ENCODE results near the gene ZNF275.

ZNF275 gene

GRCh38 chrX:153396320-153397195 lies 62.6 kb downstream of the ZNF275 start:
- Histone ChIP-seq H3K27ac (ENCODE audit: low read depth, low read length) (no peak overlapping the region), H3K9me3 (ENCODE audit: control insufficient read depth, insufficient read depth, low read length) (no peaks in the 10 kb centered on the region), H3K79me2 (ENCODE audit: control insufficient read depth, low read length) (no peaks in the 10 kb centered on the region), H3K9me2 (replicated peaks; ENCODE audit: control insufficient read depth, low read length) (no peaks in the 10 kb centered on the region), H3K36me3 (ENCODE audit: control insufficient read depth, low read length) (no peaks in the 10 kb centered on the region), H3F3A (ENCODE audit: control insufficient read depth, insufficient read depth) (no peaks in the 10 kb centered on the region), H4K20me1 (ENCODE audit: control insufficient read depth, insufficient read depth, low read depth, low read length) (no peaks in the 10 kb centered on the region), H3K4me3 (ENCODE audit: low read length) (no peak overlapping the region), H3K4me1 (ENCODE audit: control insufficient read depth, low read length) (no peaks in the 10 kb centered on the region), H3K27me3 (ENCODE audit: control insufficient read depth, low read length) (no peaks in the 10 kb centered on the region), H3K4me2 (ENCODE audit: low read length) (no peak overlapping the region)
- TF ChIP-seq EZH2phosphoT487 (IDR thresholded peaks at IDR 0.05; ENCODE audit: borderline replicate concordance, low read length) (no peak), CTCF (IDR thresholded peaks at IDR 0.05; ENCODE audit: low read depth, low read length, poor library complexity, severe bottlenecking) (no peak)

- no peak for TF ChIP-seq CTCF (IDR thresholded peaks at IDR 0.05; ENCODE audit: low read depth, low read length, poor library complexity, severe bottlenecking)
- Histone ChIP-seq H3F3A (ENCODE audit: control insufficient read depth, insufficient read depth) (no peaks in the 10 kb centered on the region), H3K36me3 (ENCODE audit: control insufficient read depth, low read length) (no peaks in the 10 kb centered on the region), H3K4me1 (ENCODE audit: control insufficient read depth, low read length) (no peaks in the 10 kb centered on the region), H3K9me3 (ENCODE audit: control insufficient read depth, insufficient read depth, low read length) (no peaks in the 10 kb centered on the region), H3K9me2 (replicated peaks; ENCODE audit: control insufficient read depth, low read length) (no peaks in the 10 kb centered on the region), H3K4me2 (ENCODE audit: low read length) (no peak overlapping the region), H4K20me1 (ENCODE audit: control insufficient read depth, insufficient read depth, low read depth, low read length) (no peaks in the 10 kb centered on the region), H3K4me3 (ENCODE audit: low read length) (no peak overlapping the region), H3K79me2 (ENCODE audit: control insufficient read depth, low read length) (no peaks in the 10 kb centered on the region), H3K27ac (ENCODE audit: low read depth, low read length) (no peak overlapping the region), H3K27me3 (ENCODE audit: control insufficient read depth, low read length) (no peaks in the 10 kb centered on the region)
These were observed 63.5 kb downstream of the ZNF275 start for GRCh38 chrX:153397256-153397960.

GRCh38 chrX:153398275-153398960 lies 64.5 kb downstream of the ZNF275 start:
- H3K27me3 ChIP-seq (ENCODE audit: control insufficient read depth, low read length): no peaks in the 10 kb centered on the region
- no peaks in the 10 kb centered on the region for H4K20me1 ChIP-seq (ENCODE audit: control insufficient read depth, insufficient read depth, low read depth, low read length)
- H3K79me2 ChIP-seq (ENCODE audit: control insufficient read depth, low read length): no peaks in the 10 kb centered on the region
- no peak for TF ChIP-seq EZH2phosphoT487 (IDR thresholded peaks at IDR 0.05; ENCODE audit: borderline replicate concordance, low read length)
- no peak for TF ChIP-seq CTCF (IDR thresholded peaks at IDR 0.05; ENCODE audit: low read depth, low read length, poor library complexity, severe bottlenecking)
- no peaks in the 10 kb centered on the region for H3K9me2 ChIP-seq (replicated peaks; ENCODE audit: control insufficient read depth, low read length)
- H3K4me2 ChIP-seq (ENCODE audit: low read length): no peak overlapping the region
- no peaks in the 10 kb centered on the region for H3K4me1 ChIP-seq (ENCODE audit: control insufficient read depth, low read length)
- no peak overlapping the region for H3K4me3 ChIP-seq (ENCODE audit: low read length)
- H3K9me3 ChIP-seq (ENCODE audit: control insufficient read depth, insufficient read depth, low read length): no peaks in the 10 kb centered on the region
- H3K36me3 ChIP-seq (ENCODE audit: control insufficient read depth, low read length): no peaks in the 10 kb centered on the region
- H3K27ac ChIP-seq (ENCODE audit: low read depth, low read length): no peak overlapping the region
- no peaks in the 10 kb centered on the region for H3F3A ChIP-seq (ENCODE audit: control insufficient read depth, insufficient read depth)
